Endothelial cell of umbilical vein (primary cell): ENCODE data around the gene GPR107. TPM values are rescaled to one million over a fixed set of nuclear protein-coding genes. Genes with fewer than 3 reads are reported as not detected.

Experiments used
- BruUV-seq: library from RNA; stranded (reverse); fragments of 400-500 nt; replicated peaks from 2 replicates; lab custom pipeline; 2021; lab: Mats Ljungman, UMichigan
- CTCF ChIA-PET: fragments of 300-600, 350-600 bp; sonication (Branson Sonifier 250); formaldehyde crosslinking; loops from one replicate; lab custom pipeline; 2021; ENCODE audit warnings: antibody characterized with exemption, inconsistent platforms; lab: Charles Lee
- POLR2A ChIA-PET: fragments of 300-600, 350-600 bp; sonication (Branson Sonifier 250); formaldehyde crosslinking; loops from one replicate; lab custom pipeline; 2021; ENCODE audit warnings: antibody characterized with exemption, inconsistent platforms; lab: Charles Lee
- DNase-seq: peaks from one replicate; pipeline ENCODE4 v3.0.0-alpha.2; 2011; ENCODE audit warnings: low read depth, low spot score
- FAIRE-seq: peaks from 2 replicates; lab custom pipeline; 2011; peaks lifted over from hg19 to GRCh38; lab: Jason Lieb, UNC
- H2AFZ ChIP-seq: 2 replicates; pipeline ENCODE4 v1.6.0; 2012; ENCODE audit warnings: low read depth, low read length, control low read depth, inconsistent platforms
- H3K27ac ChIP-seq: 2 replicates; pipeline ENCODE4 v1.5.1; 2011; ENCODE audit warnings: low read depth, mild to moderate bottlenecking, control low read depth, low read length, moderate library complexity; ENCODE audit not compliant: insufficient read depth
- H3K27me3 ChIP-seq, 2 experiments: 2 replicates each; pipeline versions ENCODE4 v1.6.0 to v1.6.1; 2011; ENCODE audit warnings: low read length in 2 of 2, mixed read lengths in 1 of 2; ENCODE audit not compliant: control insufficient read depth in 2 of 2, insufficient read depth in 2 of 2
- H3K36me3 ChIP-seq, 2 experiments: 2 replicates in 1 of 2; 3 replicates in 1 of 2; pipeline ENCODE4 v1.5.1; 2011; ENCODE audit warnings: low read length in 2 of 2, mild to moderate bottlenecking in 1 of 2, moderate library complexity in 1 of 2; ENCODE audit not compliant: control insufficient read depth in 2 of 2, insufficient read depth in 2 of 2; ENCODE audit errors: extremely low read depth in 1 of 2
- H3K4me1 ChIP-seq: 3 replicates; pipeline ENCODE4 v1.5.1; 2011; ENCODE audit warnings: mild to moderate bottlenecking, low read length; ENCODE audit not compliant: control insufficient read depth, insufficient read depth; ENCODE audit errors: extremely low read depth
- H3K4me2 ChIP-seq: 2 replicates; pipeline ENCODE4 v1.6.1; 2011; ENCODE audit warnings: low read length, control low read depth, mixed read lengths; ENCODE audit not compliant: insufficient read depth
- H3K4me3 ChIP-seq, 3 experiments: fragments of 200-600 bp in 1 of 3; sonication (generic), shearing (Covaris generic) in 1 of 3; replicated peaks in 1 of 3; 2 replicates each; pipeline ENCODE4 v1.5.1; 2011 to 2016; ENCODE audit warnings: control low read depth in 3 of 3, low read length in 3 of 3, mild to moderate bottlenecking in 2 of 3, inconsistent platforms in 1 of 3, low read depth in 1 of 3, moderate library complexity in 1 of 3; ENCODE audit not compliant: insufficient read depth in 1 of 3
- H3K79me2 ChIP-seq: 2 replicates; pipeline ENCODE4 v1.6.0; 2012; ENCODE audit warnings: low read length, inconsistent platforms; ENCODE audit not compliant: control insufficient read depth, insufficient read depth
- H3K9ac ChIP-seq: replicated peaks from 2 replicates; pipeline ENCODE3; 2011; ENCODE audit warnings: low read length, control low read depth; ENCODE audit not compliant: insufficient read depth; ENCODE audit errors: extremely low read depth
- H3K9me1 ChIP-seq: replicated peaks from 3 replicates; pipeline ENCODE4 v1.6.0; 2011; ENCODE audit warnings: mild to moderate bottlenecking, low read length; ENCODE audit not compliant: control insufficient read depth, insufficient read depth; ENCODE audit errors: extremely low read depth
- H3K9me3 ChIP-seq: replicated peaks from 2 replicates; pipeline ENCODE4 v1.5.1; 2012; ENCODE audit warnings: low read length, inconsistent platforms; ENCODE audit not compliant: control insufficient read depth, insufficient read depth
- H4K20me1 ChIP-seq: replicated peaks from 2 replicates; pipeline ENCODE3; 2011; ENCODE audit warnings: mild to moderate bottlenecking, low read length; ENCODE audit not compliant: control insufficient read depth, insufficient read depth; ENCODE audit errors: extremely low read depth
- CTCF ChIP-seq, 2 donors: IDR thresholded peaks; 1 replicate in 1 of 2; 2 replicates in 1 of 2; pipeline ENCODE4 v1.5.1; 2011; ENCODE audit warnings: low read length in 2 of 2, mild to moderate bottlenecking in 2 of 2, moderate library complexity in 2 of 2, control low read depth in 1 of 2, inconsistent platforms in 1 of 2, low read depth in 1 of 2; ENCODE audit not compliant: insufficient read depth in 1 of 2; ENCODE audit errors: extremely low read depth in 1 of 2
- EZH2 ChIP-seq: IDR thresholded peaks from 2 replicates; pipeline ENCODE4 v1.6.1; 2012; ENCODE audit warnings: borderline replicate concordance, low read depth, mild to moderate bottlenecking, moderate library complexity, low read length, inconsistent platforms; ENCODE audit not compliant: severe bottlenecking
- FOS ChIP-seq: IDR thresholded peaks from 2 replicates; pipeline ENCODE4 v1.6.1; 2011; ENCODE audit warnings: mild to moderate bottlenecking, low read length, moderate library complexity, borderline replicate concordance; ENCODE audit not compliant: insufficient read depth
- GATA2 ChIP-seq: IDR thresholded peaks from 2 replicates; pipeline ENCODE4 v1.7.0; 2011; ENCODE audit warnings: low read depth, mild to moderate bottlenecking, moderate library complexity, mixed read lengths, low read length; ENCODE audit not compliant: insufficient read length, insufficient read depth
- JUN ChIP-seq: IDR thresholded peaks from 2 replicates; pipeline ENCODE4 v1.6.1; 2011; ENCODE audit warnings: borderline replicate concordance, low read depth; ENCODE audit not compliant: insufficient read length, insufficient read depth
- MAX ChIP-seq: IDR thresholded peaks from 2 replicates; pipeline ENCODE4 v1.6.1; 2011; ENCODE audit not compliant: insufficient read depth, insufficient read length
- POLR2A ChIP-seq: IDR thresholded peaks from 2 replicates; pipeline ENCODE4 v1.6.1; 2012; ENCODE audit warnings: low read depth, mild to moderate bottlenecking, control low read depth, low read length
- POLR2AphosphoS5 ChIP-seq: IDR thresholded peaks from 2 replicates; pipeline ENCODE4 v1.6.1; 2012; ENCODE audit warnings: low read depth, mild to moderate bottlenecking, control low read depth, low read length, moderate library complexity; ENCODE audit not compliant: insufficient read depth
- dilution Hi-C: fragments of 300-500 bp; cut with MboI; formaldehyde crosslinking; loops from one replicate; pipeline ENCODE4 v1.15.0; 2019; ENCODE audit warnings: low sequenced_read_pairs; ENCODE audit not compliant: extremely low pct_ligation_motif_present
- intact Hi-C: fragments of 100-400 bp; cut with micrococcal nuclease; formaldehyde crosslinking; loops from one replicate; pipeline ENCODE4 v1.10.0; 2022
- polyA plus RNA-seq, 4 experiments: library from polyadenylated mRNA; depleted of rRNA in 3 of 4; stranded (reverse) in 3 of 4; unstranded in 1 of 4; fragments of >200 nt; gene quantifications; 2 replicates each; pipeline versions ENCODE4 v1.2.1 to v1.2.3, GENCODE V29; 2011 to 2012; ENCODE audit warnings: missing spikeins in 1 of 4
- total RNA-seq: library from RNA; stranded (reverse); gene quantifications from 2 replicates; pipeline ENCODE4 v1.2.3, GENCODE V29; 2021

The GPR107 gene
- total and polyA plus RNA-seq, 2 donors (not counting 3 experiments of a cell fraction or from before 2014, with no cell fraction given): 27.2 to 38.9 TPM

- dilution Hi-C loops: no loop called here
- no TSS peak for BruUV-seq
- no peaks in the 10 kb centered on the region for H3K9me3 ChIP-seq
- H3K27me3 ChIP-seq: no peaks in the 10 kb centered on the region
- H2AFZ ChIP-seq: no peak overlapping the region
- H3K4me2 ChIP-seq: no peak overlapping the region
- ChIA-PET POLR2A (no interaction called here), CTCF (interaction anchor here (0.6 to 1.1 kb wide), 2 partner anchors 9 to 10 kb away, joined by 3 to 4 read pairs; no protein-coding TSS in a partner anchor)
- H3K4me1 ChIP-seq: no peaks in the 10 kb centered on the region
- H3K27ac ChIP-seq: no peak overlapping the region
- H3K4me3 ChIP-seq: no peak overlapping the region
- TF ChIP-seq POLR2AphosphoS5: no peak
- TF ChIP-seq JUN: no peak
- no peak for TF ChIP-seq POLR2A
- no peak for TF ChIP-seq CTCF (IDR thresholded peaks at IDR 0.05; ENCODE audit: extremely low read depth in 1 of 2, insufficient read depth in 1 of 2, low read depth in 1 of 2, low read length in 2 of 2)
- no peak for TF ChIP-seq EZH2
- no peak for TF ChIP-seq GATA2
- no peak for TF ChIP-seq FOS
- no peak for TF ChIP-seq MAX
- no peaks in the 10 kb centered on the region for H3K9me1 ChIP-seq
- no peak for DNase-seq
- no peak overlapping the region for H3K9ac ChIP-seq
- FAIRE-seq: peak; percentile 15
- intact Hi-C loops: no loop called here
- no peaks in the 10 kb centered on the region for H4K20me1 ChIP-seq
- H3K36me3 ChIP-seq: no peaks in the 10 kb centered on the region
- H3K79me2 ChIP-seq: peaks cover 81% of the 10 kb centered on the region
Measured at GRCh38 chr9:130183133-130183762, 129.5 kb downstream of the GPR107 start.
